Hypothalamus (tissue), 51 donors: ENCODE results near the gene TCF4.

ENCODE experiments used
- DNase-seq, 51 donors: peaks; one replicate each; lab custom pipeline; 2025; lab: John Stamatoyannopoulos, UW

Gene TCF4

GRCh38 chr18:55419947-55420664, 167.9 kb downstream of the TCF4 start:
- peak in 3 of 51 donors; percentile 19 to 61 (median 60) for DNase-seq

GRCh38 chr18:55419132-55419946, 168.7 kb downstream of the TCF4 start:
- DNase-seq: peak in 2 of 51 donors; percentile 60 to 61

GRCh38 chr18:55418439-55418838, 169.6 kb downstream of the TCF4 start:
- DNase-seq: no peak

GRCh38 chr18:55416791-55417190, 171.2 kb downstream of the TCF4 start:
- peak in 2 of 51 donors; percentile 29 to 70 for DNase-seq

GRCh38 chr18:55415258-55415871, 172.6 kb downstream of the TCF4 start:
- peak in 47 of 51 donors; percentile 14 to 86 (median 60) for DNase-seq

- no peak for DNase-seq
Measured at GRCh38 chr18:55414475-55414874, 173.5 kb downstream of the TCF4 start.

GRCh38 chr18:55413474-55413873, 174.5 kb downstream of the TCF4 start:
- DNase-seq: no peak

GRCh38 chr18:55407774-55408535, 180.0 kb downstream of the TCF4 start:
- peak in 3 of 51 donors; percentile 35 to 88 (median 67) for DNase-seq

GRCh38 chr18:55407191-55407590, 180.8 kb downstream of the TCF4 start:
- DNase-seq: peak in 3 of 51 donors; percentile 22 to 86 (median 41)

GRCh38 chr18:55406451-55406991, 181.5 kb downstream of the TCF4 start:
- peak in 33 of 51 donors; percentile 13 to 80 (median 44) for DNase-seq

GRCh38 chr18:55405893-55406406, 182.0 kb downstream of the TCF4 start:
- peak in 41 of 51 donors; percentile 24 to 88 (median 73) for DNase-seq

- DNase-seq: no peak
Measured at GRCh38 chr18:55405475-55405874, 182.5 kb downstream of the TCF4 start.

GRCh38 chr18:55404832-55405465, 183.0 kb downstream of the TCF4 start:
- DNase-seq: peak in 1 of 51 donors; percentile 68

GRCh38 chr18:55404136-55404830, 183.7 kb downstream of the TCF4 start:
- peak in 2 of 51 donors; percentile 17 to 59 for DNase-seq

- peak in 1 of 51 donors; percentile 72 for DNase-seq
Measured at GRCh38 chr18:55403421-55403949, 184.5 kb downstream of the TCF4 start.

- peak in 2 of 51 donors; percentile 39 to 72 for DNase-seq
Measured at GRCh38 chr18:55402731-55403405, 185.1 kb downstream of the TCF4 start.

GRCh38 chr18:55401638-55402191, 186.3 kb downstream of the TCF4 start:
- peak in 10 of 51 donors; percentile 12 to 83 (median 36) for DNase-seq
